GM21529 (cell line): ENCODE data around the gene C2CD3.
"Not testable (repeated sequence)": the region's sequence is repeated elsewhere in the genome, so short reads cannot be mapped to it uniquely, and the experiment has no call there.

Source experiments
- ATAC-seq: cut with Tn5 transposase; IDR thresholded peaks from one replicate; pipeline ENCODE4 v1.9.1; 2021; ENCODE audit not compliant: unreplicated experiment

Gene C2CD3

GRCh38 chr11:74159642-74160041, 11.2 kb downstream of the C2CD3 start:
- ATAC-seq: no peak

DNA sequence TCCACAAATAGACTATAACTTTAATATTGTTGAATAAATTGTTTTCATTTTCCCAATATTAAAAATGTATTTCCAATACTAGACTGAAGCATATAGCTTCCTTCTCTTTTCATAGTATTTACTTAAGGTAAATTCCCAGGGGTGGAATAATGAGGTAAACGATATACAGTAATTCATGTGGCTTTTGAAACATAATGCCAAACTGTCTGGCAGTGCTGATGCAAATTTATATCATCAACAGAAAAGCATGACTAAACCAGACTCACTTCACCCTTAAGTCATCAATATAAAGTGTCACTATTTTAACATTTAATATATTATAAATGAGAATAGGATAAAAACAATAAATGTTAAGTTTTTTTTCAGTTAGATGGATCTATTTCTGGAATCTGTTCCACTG, 13.6 kb downstream of the C2CD3 start:
- no peak for ATAC-seq

DNA sequence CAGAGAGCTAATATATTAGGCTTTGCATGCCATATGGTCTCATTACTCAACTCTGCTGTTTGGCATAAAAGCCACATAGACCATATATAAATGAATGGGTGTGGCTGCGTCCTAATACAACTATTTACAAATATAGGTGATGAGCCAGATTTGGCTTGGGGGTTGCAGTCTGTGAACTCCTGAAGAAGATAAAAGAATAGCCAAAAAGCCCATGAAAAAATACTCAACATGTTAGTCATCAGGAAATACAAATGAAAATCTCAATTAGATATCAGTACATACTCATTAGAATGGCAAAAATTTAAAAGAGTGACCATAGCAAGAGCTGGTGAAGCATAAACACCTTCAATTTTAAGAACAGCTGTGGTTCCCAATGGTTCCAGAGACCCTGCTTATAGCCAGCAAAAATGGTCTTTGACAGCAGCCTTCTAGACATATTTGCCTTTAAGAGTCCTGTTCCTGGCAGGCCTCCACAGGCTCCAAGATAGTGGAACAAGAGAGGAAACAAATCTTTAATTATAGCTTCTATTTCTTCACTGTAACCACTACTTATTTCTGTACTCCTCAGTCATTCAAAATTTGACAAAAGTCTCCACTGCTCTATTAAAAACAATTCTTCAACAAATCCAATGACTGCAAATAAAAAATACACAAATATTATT, 16.1 kb downstream of the C2CD3 start:
- no peak for ATAC-seq

DNA sequence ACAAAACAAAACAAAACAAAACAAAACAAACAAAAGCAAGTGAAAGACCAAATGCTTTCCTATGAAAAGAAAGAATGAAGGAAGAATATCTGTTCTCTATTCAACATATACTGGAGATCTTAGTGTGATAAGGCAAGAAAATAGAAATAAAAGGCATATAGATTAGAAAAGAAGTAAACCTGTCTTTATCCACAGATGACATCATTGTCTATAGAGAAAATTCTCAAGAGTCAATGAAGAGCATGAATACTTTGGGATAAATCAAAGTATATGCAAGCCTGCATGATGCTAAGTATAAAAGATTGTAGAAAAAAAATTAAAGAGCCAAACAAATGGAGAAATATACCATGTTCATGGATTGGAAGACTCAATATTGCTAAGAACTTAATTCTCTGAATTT, 17.6 kb downstream of the C2CD3 start:
- ATAC-seq: no peak

GRCh38 chr11:74147199-74147929, 23.4 kb downstream of the C2CD3 start:
- ATAC-seq: no peak

- ATAC-seq: no peak
Measured at GRCh38 chr11:74144592-74144991, 26.2 kb downstream of the C2CD3 start.

- ATAC-seq: no peak
Measured at GRCh38 chr11:74142624-74143023, 28.2 kb downstream of the C2CD3 start.

DNA sequence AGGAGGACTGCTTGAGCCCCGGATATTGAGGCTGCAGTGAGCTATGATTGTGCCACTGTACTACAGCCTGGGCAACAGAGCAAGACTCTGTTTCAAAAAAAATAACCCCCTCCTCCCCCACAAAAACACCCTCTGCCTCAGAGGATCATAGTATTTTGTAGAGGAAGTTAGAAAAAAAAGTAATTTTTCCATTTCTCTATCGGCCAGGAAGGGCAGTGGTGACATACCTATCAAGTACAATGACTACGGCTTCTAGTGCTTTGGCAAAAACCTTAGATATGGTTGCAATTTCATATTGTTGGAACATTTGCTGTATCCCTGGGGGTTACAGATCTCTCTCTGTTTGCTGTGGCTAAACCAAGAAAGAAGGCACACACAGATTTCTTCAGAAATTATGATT, 28.9 kb downstream of the C2CD3 start:
- ATAC-seq: no peak

DNA sequence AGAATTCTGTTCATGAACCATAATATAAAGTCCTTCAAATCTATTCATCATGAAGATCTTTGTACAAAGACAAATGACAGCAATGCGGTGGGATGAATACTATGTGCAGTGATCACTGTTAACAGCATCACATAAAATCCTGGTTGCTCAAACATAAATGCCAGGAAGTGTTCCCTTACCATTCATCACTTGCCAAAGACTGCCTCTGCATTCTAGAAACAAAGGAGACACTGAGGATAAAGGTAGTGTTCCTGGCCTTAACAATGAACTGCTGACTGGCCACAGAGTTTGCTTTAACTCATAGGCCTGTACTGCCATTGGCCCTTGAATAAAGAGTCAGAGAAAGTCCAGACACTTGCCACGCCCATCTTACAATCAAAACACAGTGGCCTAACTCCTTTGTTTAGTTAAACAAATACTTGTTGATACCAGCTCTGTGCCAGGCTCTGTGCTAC, 29.5 kb downstream of the C2CD3 start:
- no peak for ATAC-seq

- not testable (repeated sequence) for ATAC-seq
Measured at GRCh38 chr11:74139919-74140431, 30.8 kb downstream of the C2CD3 start.

GRCh38 chr11:74139151-74139918, 31.5 kb downstream of the C2CD3 start:
- ATAC-seq: no peak

GRCh38 chr11:74138572-74138971, 32.2 kb downstream of the C2CD3 start:
- ATAC-seq: no peak

GRCh38 chr11:74138021-74138420, 32.8 kb downstream of the C2CD3 start:
- ATAC-seq: no peak

DNA sequence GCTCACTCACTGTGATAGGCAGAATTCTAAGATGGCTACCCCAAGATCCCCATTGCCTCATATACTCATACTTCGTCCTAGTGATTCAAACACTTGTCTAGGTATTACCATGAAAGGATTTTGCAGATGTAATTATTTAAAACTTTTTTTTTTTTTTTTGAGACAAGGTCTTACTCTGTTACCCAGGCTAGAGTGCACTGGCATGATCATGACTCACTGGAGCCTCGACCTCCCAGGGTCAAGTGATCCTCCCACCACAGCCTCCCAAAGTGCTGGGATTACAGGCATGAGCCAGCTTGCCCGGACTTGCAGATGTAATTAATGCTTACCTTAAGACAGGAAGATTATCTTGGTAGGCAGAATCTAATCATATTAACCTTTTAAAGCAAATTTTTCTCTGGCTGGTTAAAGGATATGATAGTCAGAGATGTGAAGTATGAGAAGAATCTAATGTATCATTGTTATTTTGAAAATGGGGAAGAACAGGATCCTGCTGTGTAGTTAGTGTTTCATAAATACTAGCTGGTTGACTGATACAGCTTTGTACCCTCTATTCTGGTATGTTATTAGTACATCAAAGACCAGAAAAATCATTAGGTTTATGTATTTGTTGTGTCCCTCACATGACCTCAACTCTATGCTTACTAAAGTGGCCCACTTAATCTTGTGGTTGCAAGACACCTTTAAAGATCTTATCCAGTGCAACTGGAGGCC, 35.5 kb downstream of the C2CD3 start:
- ATAC-seq: no peak

DNA sequence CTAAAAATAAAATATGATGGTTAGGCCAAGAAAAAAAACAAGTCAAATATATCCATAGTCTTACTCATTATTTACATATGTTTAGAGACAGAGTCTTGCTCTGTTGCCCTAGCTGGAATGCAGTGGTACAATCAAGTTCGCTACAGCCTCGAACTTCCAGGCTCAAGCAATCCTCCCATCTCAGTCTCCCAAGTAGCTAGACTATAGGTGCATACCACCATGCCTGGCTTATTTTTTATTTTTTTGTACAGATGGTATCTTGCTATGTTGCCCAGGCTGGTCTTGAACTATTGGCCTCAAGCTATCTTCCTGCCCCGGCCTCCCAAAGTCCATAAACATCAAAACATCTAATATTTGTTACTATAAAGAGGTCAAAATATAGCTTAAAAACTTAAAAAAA, 36.1 kb downstream of the C2CD3 start:
- ATAC-seq: no peak

DNA sequence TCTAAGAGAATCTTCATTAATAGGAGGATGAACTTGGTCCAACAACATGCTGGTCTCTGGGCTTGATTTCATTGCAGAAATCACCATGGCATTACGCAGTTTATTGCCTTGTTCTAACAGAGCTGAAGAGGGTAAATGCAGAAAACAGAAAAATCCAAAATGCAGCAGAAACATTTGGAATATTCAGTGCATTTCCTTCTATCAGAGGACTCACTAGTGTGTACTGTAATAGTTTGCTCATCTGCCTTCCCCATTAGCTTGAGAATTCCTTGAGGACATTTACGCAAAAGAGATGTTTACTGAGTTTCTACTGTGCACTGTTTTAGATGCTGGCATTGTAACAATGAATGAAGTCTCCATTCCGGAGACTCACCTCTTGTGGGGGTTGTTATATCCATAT, 37.4 kb downstream of the C2CD3 start:
- ATAC-seq: no peak

GRCh38 chr11:74132833-74133232, 38.0 kb downstream of the C2CD3 start:
- no peak for ATAC-seq

DNA sequence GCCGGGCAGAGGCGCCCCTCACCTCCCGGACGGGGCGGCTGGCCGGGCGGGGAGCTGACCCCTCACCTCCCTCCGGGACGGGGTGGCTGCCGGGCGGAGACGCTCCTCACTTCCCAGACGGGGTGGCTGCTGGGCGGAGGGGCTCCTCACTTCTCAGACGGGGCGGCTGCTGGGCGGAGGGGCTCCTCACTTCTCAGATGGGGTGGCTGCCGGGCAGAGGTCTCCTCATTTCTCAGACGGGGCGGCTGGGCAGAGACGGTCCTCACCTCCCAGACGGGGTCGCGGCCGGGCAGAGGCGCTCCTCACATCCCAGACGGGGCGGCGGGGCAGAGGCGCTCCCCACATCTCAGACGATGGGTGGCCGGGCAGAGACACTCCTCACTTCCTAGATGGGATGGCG, 41.7 kb downstream of the C2CD3 start:
- ATAC-seq: not testable (repeated sequence)

DNA sequence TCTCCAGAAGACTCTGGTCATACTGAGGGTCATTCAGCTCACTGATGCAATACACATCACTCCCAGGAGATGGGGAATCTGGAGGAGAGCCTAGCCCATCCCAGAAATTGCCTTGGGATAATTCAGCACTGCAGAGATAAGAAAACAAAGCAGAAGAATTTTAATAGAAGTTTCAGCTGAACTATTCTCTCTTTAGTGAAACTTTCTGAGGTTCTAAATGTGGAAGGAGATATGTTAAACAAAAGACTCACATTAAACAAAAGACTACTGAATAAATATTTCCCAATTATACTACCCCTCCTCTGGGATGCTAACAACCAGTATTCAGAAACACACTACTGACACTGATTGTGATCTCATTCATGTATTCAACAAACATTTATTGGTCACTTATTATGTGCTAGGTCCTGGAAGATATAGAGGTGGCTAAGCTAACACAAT, 47.8 kb downstream of the C2CD3 start:
- ATAC-seq: no peak

DNA sequence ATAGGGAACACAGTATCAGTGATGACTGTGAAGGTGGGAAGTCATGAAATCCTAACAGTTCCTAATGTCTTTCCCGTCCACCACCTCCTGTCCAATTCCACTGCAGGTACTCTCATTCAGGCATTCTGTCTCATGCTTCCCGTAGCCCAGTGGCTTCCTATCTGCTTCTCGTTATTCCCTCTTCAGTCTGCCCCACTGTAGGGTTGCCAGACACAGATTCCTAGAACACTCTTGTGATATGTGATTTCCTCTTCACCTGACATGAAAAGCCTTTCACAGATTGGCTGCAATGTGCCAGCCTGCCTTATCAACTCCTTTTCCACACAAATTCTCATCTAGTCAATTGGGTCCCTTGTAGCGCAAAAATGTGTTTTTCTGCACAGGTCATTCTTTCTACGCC, 49.0 kb downstream of the C2CD3 start:
- no peak for ATAC-seq
